Spleen (tissue), 7 donors: Measurements from ENCODE around the gene ADAMTS4.

Experiments
- POLR2A ChIP-seq, 3 donors: fragments of 450-650 bp; IDR thresholded peaks; one replicate each; pipeline ENCODE4 v1.5.1; 2017; ENCODE audit warnings: antibody characterized with exemption in 3 of 3, mild to moderate bottlenecking in 1 of 3
- TF ChIP-seq, protein P1 (sequence below), 11 experiments: fragments of 200-600 bp in 7 of 11; fragments of 450-650 bp in 4 of 11; sonication (generic) in 4 of 11; IDR thresholded peaks in 8 of 11; conservative IDR thresholded peaks in 3 of 11; 1 replicate in 7 of 11; 2 replicates in 4 of 11; pipeline versions ENCODE4 v1.4.0 to v1.8.0; 2016 to 2021; ENCODE audit warnings: antibody characterized with exemption in 11 of 11, inconsistent platforms in 4 of 11, mild to moderate bottlenecking in 1 of 11
- donor health status: DM: no; HTN: no; CAD: no; lungs with moderate emphysema.
- donor health status: DM: no; HTN: no; CAD: no.
- donor health status: DM: no; HTN: no; CAD: no.

DNA sequence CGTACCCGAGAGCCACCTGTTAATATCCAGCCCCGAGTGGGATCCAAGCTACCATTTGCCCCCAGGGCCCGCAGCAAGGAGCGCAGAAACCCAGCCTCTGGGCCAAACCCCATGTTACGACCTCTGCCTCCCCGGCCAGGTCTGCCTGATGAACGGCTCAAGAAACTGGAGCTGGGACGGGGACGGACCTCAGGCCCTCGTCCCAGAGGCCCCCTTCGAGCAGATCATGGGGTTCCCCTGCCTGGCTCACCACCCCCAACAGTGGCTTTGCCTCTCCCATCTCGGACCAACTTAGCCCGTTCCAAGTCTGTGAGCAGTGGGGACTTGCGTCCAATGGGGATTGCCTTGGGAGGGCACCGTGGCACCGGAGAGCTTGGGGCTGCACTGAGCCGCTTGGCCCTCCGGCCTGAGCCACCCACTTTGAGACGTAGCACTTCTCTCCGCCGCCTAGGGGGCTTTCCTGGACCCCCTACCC lies 38.1 kb downstream of the ADAMTS4 start:
- TF ChIP-seq, protein P1, sequence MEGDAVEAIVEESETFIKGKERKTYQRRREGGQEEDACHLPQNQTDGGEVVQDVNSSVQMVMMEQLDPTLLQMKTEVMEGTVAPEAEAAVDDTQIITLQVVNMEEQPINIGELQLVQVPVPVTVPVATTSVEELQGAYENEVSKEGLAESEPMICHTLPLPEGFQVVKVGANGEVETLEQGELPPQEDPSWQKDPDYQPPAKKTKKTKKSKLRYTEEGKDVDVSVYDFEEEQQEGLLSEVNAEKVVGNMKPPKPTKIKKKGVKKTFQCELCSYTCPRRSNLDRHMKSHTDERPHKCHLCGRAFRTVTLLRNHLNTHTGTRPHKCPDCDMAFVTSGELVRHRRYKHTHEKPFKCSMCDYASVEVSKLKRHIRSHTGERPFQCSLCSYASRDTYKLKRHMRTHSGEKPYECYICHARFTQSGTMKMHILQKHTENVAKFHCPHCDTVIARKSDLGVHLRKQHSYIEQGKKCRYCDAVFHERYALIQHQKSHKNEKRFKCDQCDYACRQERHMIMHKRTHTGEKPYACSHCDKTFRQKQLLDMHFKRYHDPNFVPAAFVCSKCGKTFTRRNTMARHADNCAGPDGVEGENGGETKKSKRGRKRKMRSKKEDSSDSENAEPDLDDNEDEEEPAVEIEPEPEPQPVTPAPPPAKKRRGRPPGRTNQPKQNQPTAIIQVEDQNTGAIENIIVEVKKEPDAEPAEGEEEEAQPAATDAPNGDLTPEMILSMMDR (IDR thresholded peaks at IDR 0.05 in 8 of 11, conservative IDR thresholded peaks at IDR 0.05 in 3 of 11) = no peak
- no peak for TF ChIP-seq POLR2A (IDR thresholded peaks at IDR 0.05)
